ENCODE results near the gene MSN.

DNA sequence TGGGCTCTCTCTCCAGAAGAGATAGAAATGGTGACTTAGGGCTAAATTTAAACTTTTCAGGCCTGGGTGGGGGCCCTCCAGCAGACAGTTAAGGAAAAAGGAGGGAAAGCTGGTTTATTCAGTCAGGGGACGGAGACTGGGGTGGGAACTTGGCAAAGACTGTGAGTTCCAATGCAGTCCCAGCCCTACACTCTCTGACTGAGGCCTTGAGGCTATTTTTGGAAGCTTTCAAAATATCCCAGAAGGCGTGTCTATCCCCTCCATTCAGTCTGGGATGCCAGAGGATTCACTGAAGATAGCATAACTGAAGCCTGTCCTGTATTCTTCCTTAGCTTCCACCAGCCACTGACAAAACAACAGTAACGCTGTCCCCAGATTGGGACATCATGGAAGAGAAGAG lies 32.1 kb upstream of the MSN start:
- TF ChIP-seq EP300 (IDR thresholded peaks at IDR 0.05; ENCODE audit: borderline replicate concordance) (no peak), RAD21 (IDR thresholded peaks at IDR 0.05; ENCODE audit: low read depth) (no peak), FOXM1 (IDR thresholded peaks at IDR 0.05; ENCODE audit: borderline replicate concordance, low read depth) (no peak)
